ENCODE data around the gene RAP2A.
A peak's percentile ranks its signal among the peaks of the same experiment; 100 is the strongest.

Gene RAP2A

DNA sequence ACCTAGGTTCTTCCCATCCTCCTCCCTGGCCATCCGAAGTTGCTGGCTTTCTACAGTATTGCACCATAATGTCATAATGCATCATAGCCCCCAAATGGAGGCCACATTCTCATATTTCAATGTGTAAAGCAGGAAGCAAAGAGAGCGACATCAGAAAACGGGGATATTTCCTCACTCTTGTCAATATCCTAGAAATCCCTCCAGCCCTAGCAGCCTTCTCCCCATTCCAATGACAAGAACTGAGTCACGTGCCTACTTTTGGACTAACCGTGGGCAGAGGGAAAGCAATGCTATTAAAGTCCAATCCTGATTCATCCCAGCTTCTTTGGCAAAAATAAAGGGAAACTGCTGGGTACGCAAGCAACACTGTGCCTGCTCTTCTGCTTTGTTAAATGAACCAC, 4.3 kb upstream of the RAP2A start:
- TF ChIP-seq JUND (IDR thresholded peaks at IDR 0.05; ENCODE audit: low read depth) = no peak
- in situ Hi-C loops (cut with HindIII; ENCODE audit: low pct_unique_long_range_greater_than_20kb, low sequenced_read_pairs) = no loop called here
- DNase-seq (ENCODE audit: low read depth in 1 of 2, low spot score in 1 of 2) = no peak

GRCh38 chr13:97430296-97430695, 3.7 kb upstream of the RAP2A start:
- no peak for DNase-seq (ENCODE audit: low read depth in 1 of 2, low spot score in 1 of 2)
- no peak for TF ChIP-seq JUND (IDR thresholded peaks at IDR 0.05; ENCODE audit: low read depth)
- in situ Hi-C loops (cut with HindIII; ENCODE audit: low pct_unique_long_range_greater_than_20kb, low sequenced_read_pairs) = no loop called here

DNA sequence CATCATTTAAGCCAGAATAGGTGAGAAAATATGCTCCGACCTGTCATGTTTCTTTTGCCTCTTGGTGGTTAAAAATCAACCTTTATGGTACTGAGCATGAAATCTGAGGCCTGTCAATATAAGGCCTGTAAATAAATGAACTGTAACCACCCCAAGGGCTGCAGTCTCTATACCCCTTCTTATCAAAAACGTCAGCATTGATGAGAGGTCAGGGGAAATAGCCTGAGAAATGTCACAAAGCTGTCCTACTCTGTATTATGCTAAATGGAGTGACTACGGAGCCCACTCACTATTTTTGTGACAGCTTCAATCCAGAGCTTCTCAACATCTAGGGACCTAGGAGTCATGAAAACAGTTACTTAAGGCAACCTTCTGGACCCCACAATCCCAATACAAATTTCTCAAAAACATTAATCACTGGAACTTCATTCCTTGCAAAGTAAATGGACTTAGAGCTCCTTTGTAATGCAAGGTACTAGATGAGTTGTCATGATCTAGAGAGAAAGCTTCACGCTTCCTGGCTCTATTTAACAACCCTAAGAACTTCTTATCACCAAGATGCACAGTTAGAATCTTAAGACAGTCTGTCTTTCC, 2.7 kb upstream of the RAP2A start:
- no peak for TF ChIP-seq JUND (IDR thresholded peaks at IDR 0.05; ENCODE audit: low read depth)
- no peak for DNase-seq (ENCODE audit: low read depth in 1 of 2, low spot score in 1 of 2)
- in situ Hi-C loops (cut with HindIII; ENCODE audit: low pct_unique_long_range_greater_than_20kb, low sequenced_read_pairs) = no loop called here

GRCh38 chr13:97432232-97432916, 1.6 kb upstream of the RAP2A start:
- in situ Hi-C loops (cut with HindIII; ENCODE audit: low pct_unique_long_range_greater_than_20kb, low sequenced_read_pairs) = no loop called here
- peak in 1 of 2 experiments; percentile 3 for DNase-seq (ENCODE audit: low read depth in 1 of 2, low spot score in 1 of 2)
- TF ChIP-seq JUND (IDR thresholded peaks at IDR 0.05; ENCODE audit: low read depth) = no peak

DNA sequence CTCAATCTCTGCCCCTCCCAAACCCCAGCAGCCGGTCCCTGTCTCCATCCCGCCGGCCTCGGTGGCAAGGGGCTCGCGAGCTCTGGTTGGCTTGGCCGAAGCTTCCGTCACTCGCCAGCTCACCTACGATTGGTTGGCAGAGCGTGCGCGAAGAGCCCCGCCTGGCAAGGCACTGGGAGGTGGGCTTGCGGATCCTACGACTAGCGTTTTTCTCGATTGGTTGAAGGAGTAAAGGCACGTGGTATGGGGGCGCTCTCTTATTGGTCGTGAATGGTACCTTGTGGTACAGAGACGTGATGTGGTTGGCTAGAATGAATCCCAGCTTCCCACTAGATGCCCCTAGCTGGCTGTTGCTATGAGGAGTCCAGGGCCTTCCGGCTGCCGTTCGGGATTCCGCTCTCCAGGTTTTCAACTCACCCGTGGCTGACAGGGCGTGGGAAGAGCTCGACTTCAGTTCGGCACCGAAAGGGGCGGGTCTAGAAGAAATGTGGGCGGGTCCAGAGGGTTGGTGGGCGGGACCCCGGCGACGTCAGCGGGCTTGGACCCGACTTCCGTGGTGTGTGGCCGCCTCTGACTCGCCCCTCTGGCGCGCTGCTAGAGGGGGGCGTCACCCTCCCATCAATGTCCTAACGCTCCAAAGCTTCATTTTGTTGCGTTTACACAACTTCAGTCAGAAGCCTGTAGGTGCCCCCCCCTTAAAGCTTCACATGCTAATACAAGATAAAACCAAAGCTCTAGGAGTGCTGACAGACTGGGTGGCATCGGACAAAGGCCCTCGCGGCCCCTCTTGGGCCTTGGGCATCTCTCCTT, 847 bp upstream of the RAP2A start:
- TF ChIP-seq JUND (IDR thresholded peaks at IDR 0.05; ENCODE audit: low read depth) = no peak; the same call in 1 of the 2 replicates
- DNase-seq (ENCODE audit: low read depth in 1 of 2, low spot score in 1 of 2) = peak; percentile 71 to 100
- in situ Hi-C loops (cut with HindIII; ENCODE audit: low pct_unique_long_range_greater_than_20kb, low sequenced_read_pairs) = no loop called here

DNA sequence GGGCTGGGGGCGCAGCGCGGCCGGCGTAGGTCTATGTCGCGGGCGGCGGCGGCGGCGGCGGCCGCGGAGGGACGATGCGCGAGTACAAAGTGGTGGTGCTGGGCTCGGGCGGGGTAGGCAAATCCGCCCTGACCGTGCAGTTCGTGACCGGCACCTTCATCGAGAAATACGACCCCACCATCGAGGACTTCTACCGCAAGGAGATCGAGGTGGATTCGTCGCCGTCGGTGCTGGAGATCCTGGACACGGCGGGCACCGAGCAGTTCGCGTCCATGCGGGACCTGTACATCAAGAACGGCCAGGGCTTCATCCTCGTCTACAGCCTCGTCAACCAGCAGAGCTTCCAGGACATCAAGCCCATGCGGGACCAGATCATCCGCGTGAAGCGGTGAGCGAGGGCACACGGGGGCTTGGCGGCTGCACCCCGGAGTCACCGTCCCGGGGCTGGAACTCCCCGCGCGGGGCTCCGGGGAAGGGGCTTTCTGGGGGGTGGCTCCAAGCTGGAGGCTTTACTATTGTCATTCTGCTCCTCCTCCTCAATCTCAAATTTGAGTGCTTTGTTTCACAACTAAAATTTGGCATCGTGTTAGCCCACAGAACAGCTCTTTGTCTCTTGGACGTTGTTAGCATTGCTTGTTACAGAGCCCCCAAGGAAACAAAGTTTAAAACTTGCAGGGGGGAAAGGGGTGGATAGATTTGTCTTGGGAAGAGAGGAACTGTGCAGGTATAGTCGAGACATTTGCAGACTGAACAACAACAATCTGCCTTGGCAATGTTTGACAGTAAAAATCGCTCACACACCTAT, 630 bp downstream of the RAP2A start:
- in situ Hi-C loops (cut with HindIII; ENCODE audit: low pct_unique_long_range_greater_than_20kb, low sequenced_read_pairs) = no loop called here
- DNase-seq (ENCODE audit: low read depth in 1 of 2, low spot score in 1 of 2) = peak in 1 of 2 experiments; percentile 28
- no peak for TF ChIP-seq JUND (IDR thresholded peaks at IDR 0.05; ENCODE audit: low read depth)

- no peak for TF ChIP-seq JUND (IDR thresholded peaks at IDR 0.05; ENCODE audit: low read depth)
- DNase-seq (ENCODE audit: low read depth in 1 of 2, low spot score in 1 of 2) = no peak
- in situ Hi-C loops (cut with HindIII; ENCODE audit: low pct_unique_long_range_greater_than_20kb, low sequenced_read_pairs) = no loop called here
These were observed 1.4 kb downstream of the RAP2A start for GRCh38 chr13:97435323-97435722.

- TF ChIP-seq JUND (IDR thresholded peaks at IDR 0.05; ENCODE audit: low read depth) = no peak
- in situ Hi-C loops (cut with HindIII; ENCODE audit: low pct_unique_long_range_greater_than_20kb, low sequenced_read_pairs) = no loop called here
- no peak for DNase-seq (ENCODE audit: low read depth in 1 of 2, low spot score in 1 of 2)
These were observed 1.8 kb downstream of the RAP2A start for GRCh38 chr13:97435794-97436193.

DNA sequence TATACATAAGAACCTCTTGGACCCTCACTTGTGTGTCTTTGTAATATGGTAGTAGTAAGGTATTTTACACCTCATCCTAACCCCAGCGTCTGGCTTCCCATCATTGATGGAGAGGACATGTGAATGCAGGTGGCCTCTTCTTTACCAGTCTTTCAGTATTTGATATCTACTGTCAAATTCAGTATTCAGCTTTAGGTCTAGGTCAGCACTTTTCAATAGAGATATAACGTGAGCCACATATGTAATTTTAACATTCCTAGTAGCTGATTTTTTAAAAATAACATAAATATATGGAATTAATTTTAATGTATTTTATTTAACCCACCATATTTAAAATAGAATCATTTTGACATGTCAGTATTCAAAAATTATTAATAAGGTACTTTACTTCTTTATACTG, 2.9 kb downstream of the RAP2A start:
- no peak for DNase-seq (ENCODE audit: low read depth in 1 of 2, low spot score in 1 of 2)
- TF ChIP-seq JUND (IDR thresholded peaks at IDR 0.05; ENCODE audit: low read depth) = no peak
- in situ Hi-C loops (cut with HindIII; ENCODE audit: low pct_unique_long_range_greater_than_20kb, low sequenced_read_pairs) = no loop called here

DNA sequence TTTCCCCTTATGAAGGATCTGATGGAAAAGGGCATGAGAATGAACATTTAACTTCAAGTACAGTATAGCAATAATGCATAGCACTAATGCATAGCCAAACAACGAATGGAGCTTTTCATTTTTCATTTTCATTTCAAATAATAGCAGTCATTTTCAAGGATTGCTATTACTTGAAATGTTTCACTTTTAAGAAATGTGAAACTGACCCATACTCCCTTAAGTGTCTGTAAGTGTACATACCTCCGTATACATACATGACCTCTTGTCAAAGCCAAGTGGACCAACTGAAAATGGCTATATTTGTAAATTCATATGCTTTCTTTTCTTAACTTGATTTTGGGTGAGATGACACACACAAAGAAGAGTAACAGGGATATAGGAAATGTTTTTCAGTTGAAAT, 3.8 kb downstream of the RAP2A start:
- in situ Hi-C loops (cut with HindIII; ENCODE audit: low pct_unique_long_range_greater_than_20kb, low sequenced_read_pairs) = no loop called here
- no peak for DNase-seq (ENCODE audit: low read depth in 1 of 2, low spot score in 1 of 2)

GRCh38 chr13:97438856-97439595, 5.1 kb downstream of the RAP2A start:
- DNase-seq (ENCODE audit: low read depth in 1 of 2, low spot score in 1 of 2) = no peak
- in situ Hi-C loops (cut with HindIII; ENCODE audit: low pct_unique_long_range_greater_than_20kb, low sequenced_read_pairs) = no loop called here
- no peak for TF ChIP-seq JUND (IDR thresholded peaks at IDR 0.05; ENCODE audit: low read depth)

More for the DNA sequence above, 3.8 kb downstream of the RAP2A start:
- TF ChIP-seq JUND (IDR thresholded peaks at IDR 0.05; ENCODE audit: low read depth) = no peak
